ENCODE measurements around the gene LAMTOR5.
A peak's percentile ranks its signal among the peaks of the same experiment; 100 is the strongest.
"Not testable (repeated sequence)": the region's sequence is repeated elsewhere in the genome, so short reads cannot be mapped to it uniquely, and the experiment has no call there.

The LAMTOR5 gene

GRCh38 chr1:110426854-110427253 is 19.4 kb upstream of the LAMTOR5 start:
- no peak for DNase-seq

GRCh38 chr1:110425612-110426152 is 18.2 kb upstream of the LAMTOR5 start:
- no peak for DNase-seq

- no peak for DNase-seq
Observed at GRCh38 chr1:110424699-110425611, 17.5 kb upstream of the LAMTOR5 start.

- peak; percentile 15 for DNase-seq
Observed at GRCh38 chr1:110420874-110421793, 13.6 kb upstream of the LAMTOR5 start.

GRCh38 chr1:110420023-110420662 is 12.6 kb upstream of the LAMTOR5 start:
- no peak for DNase-seq

- no peak for DNase-seq
Observed at GRCh38 chr1:110418729-110419128, 11.2 kb upstream of the LAMTOR5 start.

- not testable (repeated sequence) for DNase-seq
Observed at GRCh38 chr1:110413045-110413444, 5.6 kb upstream of the LAMTOR5 start.

GRCh38 chr1:110412576-110412975 is 5.1 kb upstream of the LAMTOR5 start:
- DNase-seq = peak; percentile 63

- no peak for DNase-seq
Observed at GRCh38 chr1:110411173-110411735, 3.8 kb upstream of the LAMTOR5 start.

- DNase-seq = no peak
Observed at GRCh38 chr1:110409316-110409715, 1.8 kb upstream of the LAMTOR5 start.

GRCh38 chr1:110408488-110408887 is 994 bp upstream of the LAMTOR5 start:
- no peak for DNase-seq

- not testable (repeated sequence) for DNase-seq
Observed at GRCh38 chr1:110406407-110406806, 1.1 kb downstream of the LAMTOR5 start.

- DNase-seq = no peak
Observed at GRCh38 chr1:110404401-110404800, 3.1 kb downstream of the LAMTOR5 start.

- DNase-seq = no peak
Observed at GRCh38 chr1:110403805-110404204, 3.7 kb downstream of the LAMTOR5 start.

GRCh38 chr1:110396259-110396958 is 11.1 kb downstream of the LAMTOR5 start:
- not testable (repeated sequence) for DNase-seq

- no peak for DNase-seq
Observed at GRCh38 chr1:110394493-110394820, 13.0 kb downstream of the LAMTOR5 start.

GRCh38 chr1:110393691-110394492 is 13.6 kb downstream of the LAMTOR5 start:
- peak; percentile 68 for DNase-seq

GRCh38 chr1:110393286-110393685 is 14.2 kb downstream of the LAMTOR5 start:
- peak; percentile 12 for DNase-seq

- peak; percentile 52 for DNase-seq
Observed at GRCh38 chr1:110390692-110391245, 16.7 kb downstream of the LAMTOR5 start, which contains the start of gene SLC16A4. TSS of gene SLC16A4 (minus strand) at chr1:110391026. CDS start at chr1:110389323, 1,703 bp downstream.

- peak; percentile 69 for DNase-seq
Observed at GRCh38 chr1:110390096-110390495, 17.4 kb downstream of the LAMTOR5 start.
